Renal cortical epithelial cell (primary cell): ENCODE results near the gene METTL1. TPM values are rescaled to one million over a fixed set of nuclear protein-coding genes. Genes with fewer than 3 reads are reported as not detected.

Source experiments
- DNase-seq: peaks from one replicate; pipeline ENCODE4 v3.0.0-alpha.2; 2011; ENCODE audit warnings: low read depth
- total RNA-seq: library from RNA; depleted of rRNA; stranded (reverse); fragments of >200 nt; gene quantifications from 2 replicates; pipeline ENCODE4 v1.2.3, GENCODE V29; 2014

Gene METTL1
- total RNA-seq, 1 donor from 2014 or later, result 6.4 TPM

- no peak for DNase-seq
These were observed 2.3 kb downstream of the METTL1 start for GRCh38 chr12:57769594-57769993.

GRCh38 chr12:57767876-57768275, 4.0 kb downstream of the METTL1 start:
- no peak for DNase-seq

- DNase-seq, result no peak
These were observed 4.6 kb downstream of the METTL1 start for GRCh38 chr12:57767305-57767698.

- DNase-seq, result peak; percentile 43
These were observed 5.2 kb downstream of the METTL1 start, which contains the start of gene CYP27B1 for GRCh38 chr12:57766464-57767304. CYP27B1 (minus strand) TSS chr12:57767078; CDS start chr12:57767041, 37 bp downstream.

- no peak for DNase-seq
These were observed 6.0 kb downstream of the METTL1 start for GRCh38 chr12:57765698-57766463.

- no peak for DNase-seq
These were observed 6.8 kb downstream of the METTL1 start for GRCh38 chr12:57765003-57765697.

GRCh38 chr12:57764662-57765002, 7.3 kb downstream of the METTL1 start:
- no peak for DNase-seq

- no peak for DNase-seq
These were observed 7.8 kb downstream of the METTL1 start for GRCh38 chr12:57763881-57764661.

GRCh38 chr12:57762463-57762862, 9.4 kb downstream of the METTL1 start:
- DNase-seq, result no peak

- DNase-seq, result no peak
These were observed 10.4 kb downstream of the METTL1 start for GRCh38 chr12:57761391-57761998.

- no peak for DNase-seq
These were observed 11.4 kb downstream of the METTL1 start for GRCh38 chr12:57760347-57760982.

GRCh38 chr12:57759360-57759980, 12.4 kb downstream of the METTL1 start:
- peak; percentile 36 for DNase-seq

GRCh38 chr12:57758552-57759359, 13.1 kb downstream of the METTL1 start:
- DNase-seq, result no peak

- DNase-seq, result no peak
These were observed 14.1 kb downstream of the METTL1 start for GRCh38 chr12:57757771-57758170.

- no peak for DNase-seq
These were observed 15.2 kb downstream of the METTL1 start for GRCh38 chr12:57756406-57757341.

GRCh38 chr12:57755454-57756372, 16.2 kb downstream of the METTL1 start:
- DNase-seq, result no peak

GRCh38 chr12:57755194-57755453, 16.8 kb downstream of the METTL1 start:
- no peak for DNase-seq
